Urothelium cell line (cell line): ENCODE measurements around the gene RBM42.
A peak's percentile ranks its signal among the peaks of the same experiment; 100 is the strongest.
"Not testable (repeated sequence)": the region's sequence is repeated elsewhere in the genome, so short reads cannot be mapped to it uniquely, and the experiment has no call there.

Experiments used
- DNase-seq: peaks from one replicate; pipeline ENCODE4 v3.0.0; 2011; ENCODE audit warnings: low spot score, mixed read lengths
- FAIRE-seq: peaks from 2 replicates; lab custom pipeline; 2011; peaks lifted over from hg19 to GRCh38; lab: Jason Lieb, UNC

RBM42 gene, protein sequence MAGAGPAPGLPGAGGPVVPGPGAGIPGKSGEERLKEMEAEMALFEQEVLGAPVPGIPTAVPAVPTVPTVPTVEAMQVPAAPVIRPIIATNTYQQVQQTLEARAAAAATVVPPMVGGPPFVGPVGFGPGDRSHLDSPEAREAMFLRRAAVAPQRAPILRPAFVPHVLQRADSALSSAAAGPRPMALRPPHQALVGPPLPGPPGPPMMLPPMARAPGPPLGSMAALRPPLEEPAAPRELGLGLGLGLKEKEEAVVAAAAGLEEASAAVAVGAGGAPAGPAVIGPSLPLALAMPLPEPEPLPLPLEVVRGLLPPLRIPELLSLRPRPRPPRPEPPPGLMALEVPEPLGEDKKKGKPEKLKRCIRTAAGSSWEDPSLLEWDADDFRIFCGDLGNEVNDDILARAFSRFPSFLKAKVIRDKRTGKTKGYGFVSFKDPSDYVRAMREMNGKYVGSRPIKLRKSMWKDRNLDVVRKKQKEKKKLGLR

DNA sequence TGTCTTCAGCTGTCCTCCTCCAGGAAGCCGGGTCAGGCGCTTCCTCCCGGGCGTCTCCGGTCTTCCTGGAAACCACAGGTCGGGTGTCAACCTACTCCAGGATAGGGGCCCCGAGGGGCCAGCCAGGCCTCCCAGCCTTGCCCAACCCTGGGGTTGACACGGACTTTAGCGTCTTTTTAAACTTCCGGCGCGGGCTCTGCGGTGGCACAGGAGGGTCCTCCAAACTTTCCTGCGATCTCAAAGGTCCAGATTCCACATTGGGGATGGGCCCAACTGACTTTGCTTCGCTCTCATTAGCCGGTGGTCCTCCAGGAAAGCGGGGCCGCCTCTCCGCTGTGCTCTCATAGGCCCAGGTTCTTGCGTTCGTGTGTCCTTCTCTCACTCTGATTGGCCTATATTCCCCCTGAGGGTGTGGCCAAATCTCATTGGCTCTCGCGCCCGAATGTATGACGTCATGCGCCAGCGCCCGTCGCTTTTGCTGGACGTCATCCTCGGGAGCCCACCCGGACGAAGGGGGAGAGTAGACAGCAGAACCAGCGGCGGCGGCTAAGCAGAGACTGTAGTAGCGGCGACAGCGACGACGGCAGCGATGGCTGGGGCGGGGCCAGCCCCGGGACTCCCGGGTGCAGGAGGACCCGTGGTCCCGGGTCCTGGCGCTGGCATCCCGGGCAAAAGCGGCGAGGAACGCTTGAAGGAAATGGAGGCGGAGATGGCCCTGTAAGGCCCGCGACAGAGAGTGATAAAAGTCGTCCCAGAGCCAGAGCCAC is at the start of gene RBM42:
RBM42 (plus strand) TSS at position 472 of the 767 bp plus-strand sequence; CDS start at position 590, 118 bp downstream.
- DNase-seq (peak; percentile 99), FAIRE-seq (peak; percentile 96)

DNA sequence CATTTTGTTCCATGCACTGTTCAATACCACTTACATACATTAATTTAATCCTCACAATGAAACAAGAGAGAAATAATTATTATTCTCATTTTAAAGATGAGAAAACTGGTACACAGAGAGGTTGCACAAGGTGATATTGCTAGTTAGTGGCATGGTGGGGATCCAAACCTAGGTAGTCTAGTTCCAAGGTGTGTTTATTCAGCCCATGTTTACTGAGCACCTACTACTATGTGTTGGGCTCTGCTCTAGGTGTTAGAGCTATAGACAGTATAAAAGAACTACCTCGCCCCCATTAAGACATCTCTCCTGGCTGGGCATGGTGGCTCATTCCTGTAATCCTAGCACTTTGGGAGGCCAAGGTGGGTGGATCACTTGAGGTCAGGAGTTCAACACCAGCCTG is 46.1 kb upstream of the RBM42 start:
- DNase-seq (no peak), FAIRE-seq (no peak)

DNA sequence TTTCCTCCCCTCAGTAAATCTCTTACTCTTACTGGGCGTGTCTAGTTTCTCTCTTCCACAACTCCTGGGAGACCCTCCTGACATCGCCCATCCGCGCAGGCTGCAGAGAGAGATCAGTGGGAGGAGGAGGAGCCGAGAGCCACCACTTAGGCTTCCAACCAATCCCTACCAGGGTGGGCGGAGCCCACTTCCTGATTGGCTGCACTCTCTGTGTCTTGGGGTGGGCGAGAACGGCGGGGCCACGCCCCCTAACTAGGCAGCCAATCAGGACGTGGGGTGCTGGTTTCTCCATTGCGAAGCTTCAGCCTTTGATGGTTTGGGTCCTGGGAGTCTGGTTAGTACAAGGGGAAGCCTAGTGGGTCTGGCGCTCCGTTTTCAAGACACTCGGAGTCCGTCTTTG is 43.0 kb upstream of the RBM42 start, which contains the start of gene PMIS2:
PMIS2 (plus strand) TSS at position 326 of the 400 bp plus-strand sequence. CDS start 87 bp downstream, outside the sequence.
- no peak for DNase-seq
- FAIRE-seq, result no peak

DNA sequence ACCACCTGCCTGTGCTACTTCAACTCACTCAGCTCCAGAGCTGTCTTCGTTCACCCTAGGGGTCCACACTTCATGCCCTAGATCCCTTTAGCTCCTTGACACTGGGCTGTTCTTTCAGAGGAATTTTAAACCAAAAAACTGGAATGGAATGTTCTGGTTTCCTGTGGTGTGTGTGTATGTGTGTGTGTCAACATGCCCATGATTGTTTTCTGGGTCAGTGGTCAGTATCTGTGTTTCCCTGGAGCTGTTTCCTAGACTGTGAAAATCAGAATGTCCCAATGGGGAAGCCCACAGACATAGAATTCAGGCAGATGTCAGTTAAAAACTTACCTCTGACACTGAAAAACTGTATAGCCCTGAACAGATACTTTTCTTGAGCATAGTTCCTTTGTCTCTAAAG is 41.5 kb upstream of the RBM42 start:
- FAIRE-seq, result no peak
- DNase-seq, result no peak

DNA sequence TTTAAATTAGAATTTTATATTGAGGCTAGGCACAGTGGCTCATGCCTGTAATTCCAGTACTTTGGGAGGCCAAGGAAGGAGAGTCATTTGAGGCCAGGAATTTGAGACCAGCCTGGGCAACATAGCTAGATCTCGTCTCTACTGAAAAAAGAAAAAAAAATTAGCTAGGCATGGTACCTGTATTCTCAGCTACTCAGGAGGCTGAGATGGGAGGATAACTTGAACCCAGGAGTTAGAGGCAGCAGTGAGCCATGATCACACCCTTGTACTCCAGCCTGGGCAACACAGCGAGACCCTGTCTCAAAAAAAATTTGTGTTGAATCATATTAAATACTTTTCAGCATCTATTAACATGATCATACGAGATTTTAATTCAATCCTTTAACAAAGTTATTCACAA is 38.0 kb upstream of the RBM42 start:
- FAIRE-seq, result no peak

DNA sequence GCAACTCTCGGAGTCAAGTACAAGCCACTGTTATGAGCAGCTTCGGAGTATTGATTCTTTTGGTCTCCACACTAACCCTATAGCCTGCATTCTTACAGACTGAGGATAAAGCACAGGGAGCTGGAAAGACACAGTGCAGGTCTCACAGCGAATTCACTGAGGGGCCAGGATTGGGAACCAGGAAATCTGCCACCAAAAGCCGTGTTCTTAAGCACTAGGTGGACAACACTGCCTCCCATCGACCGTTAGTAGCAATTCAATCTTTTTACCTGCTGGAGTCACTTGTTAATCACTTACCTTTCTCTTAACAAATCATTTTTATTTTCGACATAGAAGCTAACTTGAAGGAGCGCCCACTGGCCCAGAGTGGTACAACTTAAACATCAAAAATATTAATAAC is 36.6 kb upstream of the RBM42 start:
- DNase-seq (no peak), FAIRE-seq (no peak)

More for the DNA sequence above, 38.0 kb upstream of the RBM42 start:
- no peak for DNase-seq

DNA sequence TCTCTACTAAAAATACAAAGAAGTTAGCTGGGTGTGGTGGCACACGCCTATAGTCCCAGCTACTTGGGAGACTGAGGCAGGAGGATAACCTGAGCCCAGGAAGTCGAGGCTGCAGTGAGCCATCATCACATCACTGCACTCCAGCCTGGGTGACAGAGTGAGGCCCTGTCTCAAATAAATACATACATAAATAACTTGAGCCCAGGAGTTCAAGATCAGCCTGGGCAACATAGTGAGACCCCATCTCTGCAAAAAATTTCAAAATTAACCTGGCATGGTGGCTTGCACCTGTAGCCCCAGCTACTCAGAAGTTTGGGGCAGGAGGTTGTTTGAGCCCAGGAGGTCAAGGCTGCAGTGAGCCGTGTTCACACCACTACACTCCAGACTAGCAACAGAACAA is 33.8 kb upstream of the RBM42 start:
- not testable (repeated sequence) for DNase-seq

DNA sequence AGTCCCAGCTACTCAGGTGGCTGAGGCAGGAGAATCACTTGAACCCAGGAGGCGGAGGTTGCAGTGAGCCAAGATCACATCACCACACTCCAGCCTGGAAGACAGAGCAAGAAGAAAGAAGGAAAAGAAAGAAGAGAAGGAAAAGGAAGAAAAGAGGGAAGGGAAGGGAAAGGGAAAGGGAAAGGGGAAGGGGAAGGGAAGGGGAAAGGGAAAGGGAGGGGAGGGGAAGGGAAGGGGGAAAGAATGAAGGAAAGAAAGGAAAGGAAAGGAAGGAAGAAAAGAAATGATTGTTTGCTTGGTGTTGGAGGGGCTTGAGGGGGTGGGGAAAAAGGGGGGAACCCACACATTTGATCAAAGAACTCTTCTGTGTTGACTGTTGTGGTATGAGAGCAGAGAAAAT is 32.9 kb upstream of the RBM42 start:
- FAIRE-seq (no peak), DNase-seq (no peak)

More for the DNA sequence above, 33.8 kb upstream of the RBM42 start:
- not testable (repeated sequence) for FAIRE-seq

DNA sequence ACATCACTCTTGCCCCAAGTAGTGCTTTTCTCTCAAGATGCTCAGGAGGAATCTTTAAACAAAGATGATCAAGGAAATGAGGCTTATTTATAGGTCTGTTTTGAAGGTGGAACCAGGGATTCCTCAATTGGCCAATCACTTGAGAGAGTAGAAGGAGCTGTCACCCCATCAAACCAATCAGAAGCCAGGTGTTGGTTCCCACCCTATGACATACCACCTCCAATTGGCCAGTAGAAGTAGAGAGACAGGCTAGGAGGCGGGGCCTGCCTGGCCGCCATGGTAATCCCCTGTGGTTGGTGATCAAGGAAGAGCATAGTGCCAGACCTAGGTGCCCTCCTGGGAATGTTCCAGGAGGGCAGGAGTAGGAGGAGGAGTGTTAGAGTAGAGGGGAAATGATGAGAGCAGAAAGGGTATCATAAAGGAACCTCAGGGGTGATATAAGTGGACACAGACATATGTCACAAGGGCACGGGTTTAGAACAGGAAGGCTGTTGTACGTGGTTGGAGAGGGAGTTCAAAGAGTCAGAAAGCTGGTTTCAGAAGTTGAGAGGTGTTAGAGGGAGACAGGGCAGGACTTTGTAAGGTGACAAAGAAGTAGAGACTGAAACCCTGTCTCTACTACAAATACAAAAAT is 32.4 kb upstream of the RBM42 start:
- FAIRE-seq, result no peak

DNA sequence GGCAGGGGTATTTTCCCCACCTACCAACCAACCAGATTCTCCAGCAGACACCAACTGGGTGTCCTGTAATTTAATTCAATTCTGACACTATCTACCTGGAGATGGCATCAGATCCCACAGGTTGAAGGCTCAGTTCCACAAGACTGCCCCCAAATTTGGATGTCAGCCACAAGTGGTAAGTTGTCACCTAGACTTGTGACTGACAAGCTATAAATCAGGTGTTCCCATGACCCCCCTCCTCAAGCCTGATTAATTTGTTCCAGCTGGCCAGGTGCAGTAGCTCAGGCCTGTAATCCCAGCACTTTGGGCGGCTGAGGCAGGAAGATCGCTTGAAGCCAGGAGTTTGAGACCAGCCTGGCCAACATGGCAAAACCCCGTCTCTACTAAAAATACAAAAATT is 26.9 kb upstream of the RBM42 start:
- no peak for FAIRE-seq
- no peak for DNase-seq

More for the DNA sequence above, 32.4 kb upstream of the RBM42 start:
- DNase-seq, result no peak

DNA sequence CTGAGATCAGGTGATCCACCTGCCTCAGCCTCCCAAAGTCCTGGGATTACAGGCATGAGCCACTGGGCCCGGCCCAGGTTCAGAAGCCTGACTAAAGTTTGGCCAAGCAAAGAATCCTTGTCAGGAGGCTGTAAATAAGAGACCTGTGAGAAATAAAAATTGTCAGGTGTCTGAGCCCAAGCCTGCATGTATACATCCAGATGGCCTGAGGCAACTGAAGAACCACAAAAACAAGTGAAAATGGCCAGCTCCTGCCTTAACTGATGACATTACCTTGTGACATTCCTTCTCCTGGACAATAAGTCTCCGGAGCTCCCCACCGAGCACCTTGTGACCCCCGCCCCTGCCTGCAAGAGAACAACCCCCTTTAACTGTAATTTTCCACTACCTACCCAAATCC is 24.4 kb upstream of the RBM42 start:
- DNase-seq, FAIRE-seq: not testable (repeated sequence)

DNA sequence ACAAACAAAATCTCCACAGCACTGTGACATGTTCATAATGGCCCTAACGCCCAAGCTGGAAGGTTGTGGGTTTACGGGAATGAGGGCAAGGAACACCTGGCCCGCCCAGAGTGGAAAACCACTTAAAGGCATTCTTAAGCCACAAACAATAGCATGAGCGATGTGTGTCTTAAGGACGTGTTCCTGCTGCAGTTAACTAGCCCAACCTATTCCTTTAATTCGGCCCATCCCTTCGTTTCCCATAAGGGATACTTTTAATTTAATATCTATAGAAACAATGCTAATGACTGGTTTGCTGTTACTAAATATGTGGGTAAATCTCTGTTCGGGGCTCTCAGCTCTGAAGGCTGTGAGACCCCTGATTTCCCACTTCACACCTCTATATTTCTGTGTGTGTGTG is 21.7 kb upstream of the RBM42 start:
- not testable (repeated sequence) for FAIRE-seq, DNase-seq

DNA sequence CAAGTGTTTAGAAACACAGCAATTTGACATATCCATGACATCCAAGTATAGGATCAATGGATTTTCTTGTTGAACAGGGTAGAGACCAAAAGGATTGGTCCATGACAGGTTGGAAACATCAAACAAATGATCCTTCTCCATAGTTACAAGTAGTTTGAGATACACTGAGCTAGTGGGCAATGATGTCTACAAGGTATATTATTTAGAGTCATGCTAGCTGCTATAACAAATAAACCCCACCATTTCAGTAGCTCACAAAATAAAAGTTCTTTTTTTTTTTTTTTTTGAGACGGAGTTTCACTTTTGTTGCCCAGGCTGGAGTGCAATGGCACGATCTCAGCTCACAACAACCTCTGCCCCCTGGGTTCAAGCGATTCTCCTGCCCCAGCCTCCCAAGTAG is 21.2 kb upstream of the RBM42 start:
- no peak for FAIRE-seq
- DNase-seq, result no peak

DNA sequence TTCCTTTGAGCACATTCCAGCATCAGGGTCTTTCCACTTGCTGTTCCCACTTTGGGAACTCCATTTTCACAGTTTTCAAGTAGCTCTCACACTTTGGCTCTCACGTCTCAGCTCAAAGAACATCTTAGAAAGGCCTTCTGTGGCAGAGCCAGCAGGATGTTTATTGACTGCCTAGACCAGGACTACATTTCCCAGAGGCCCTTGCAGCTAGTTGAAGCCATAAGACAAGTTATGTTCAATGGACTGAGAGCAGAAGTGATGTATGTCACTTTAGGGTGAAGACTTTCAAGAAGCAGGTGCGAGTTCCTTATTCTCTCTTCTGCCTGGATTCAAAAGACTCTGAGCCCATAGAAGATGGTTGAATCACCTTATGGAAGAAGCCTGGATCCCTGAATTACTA is 20.6 kb upstream of the RBM42 start:
- DNase-seq (no peak), FAIRE-seq (no peak)

DNA sequence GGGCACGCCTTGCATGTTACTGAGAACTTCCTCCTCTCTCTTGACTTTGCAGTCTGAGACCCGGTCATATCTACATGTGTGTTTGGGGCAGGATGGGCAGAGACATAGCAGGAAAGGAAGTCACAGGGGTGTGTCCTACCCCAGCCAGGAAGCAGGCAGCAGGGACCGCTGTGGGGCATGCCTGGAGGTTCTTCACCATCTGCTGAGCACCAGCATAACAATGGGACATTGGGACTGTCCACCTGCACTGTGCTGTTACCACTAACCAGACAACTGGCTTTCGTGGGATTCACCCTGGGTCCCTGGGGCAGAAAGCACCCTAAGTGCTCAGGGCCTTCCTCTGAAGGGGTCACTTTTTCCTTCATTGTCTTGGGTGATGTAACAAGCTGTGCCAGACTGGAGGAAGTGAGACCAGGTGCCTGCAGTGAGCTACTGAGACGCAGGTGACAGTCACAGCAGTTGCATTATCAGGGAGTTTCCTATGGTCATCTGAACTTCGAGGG is 18.9 kb upstream of the RBM42 start:
- DNase-seq (no peak), FAIRE-seq (no peak)

DNA sequence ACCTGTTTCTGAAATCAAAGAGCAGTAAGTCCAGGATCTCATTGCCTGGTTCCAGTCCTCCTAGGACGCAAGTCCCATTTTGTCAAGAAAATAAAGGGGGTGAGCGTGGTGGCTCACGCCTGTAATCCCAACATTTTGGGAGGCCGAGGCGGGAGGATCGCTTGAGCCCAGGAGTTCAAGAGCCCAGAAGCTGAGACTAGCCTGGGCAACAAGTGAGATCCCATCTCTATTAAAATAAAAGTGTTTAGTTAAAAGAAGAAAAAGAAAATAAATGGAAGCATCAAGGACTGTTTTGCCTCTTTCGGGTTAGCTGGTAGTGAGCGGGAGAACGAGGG is 16.6 kb upstream of the RBM42 start:
- DNase-seq (no peak), FAIRE-seq (no peak)

DNA sequence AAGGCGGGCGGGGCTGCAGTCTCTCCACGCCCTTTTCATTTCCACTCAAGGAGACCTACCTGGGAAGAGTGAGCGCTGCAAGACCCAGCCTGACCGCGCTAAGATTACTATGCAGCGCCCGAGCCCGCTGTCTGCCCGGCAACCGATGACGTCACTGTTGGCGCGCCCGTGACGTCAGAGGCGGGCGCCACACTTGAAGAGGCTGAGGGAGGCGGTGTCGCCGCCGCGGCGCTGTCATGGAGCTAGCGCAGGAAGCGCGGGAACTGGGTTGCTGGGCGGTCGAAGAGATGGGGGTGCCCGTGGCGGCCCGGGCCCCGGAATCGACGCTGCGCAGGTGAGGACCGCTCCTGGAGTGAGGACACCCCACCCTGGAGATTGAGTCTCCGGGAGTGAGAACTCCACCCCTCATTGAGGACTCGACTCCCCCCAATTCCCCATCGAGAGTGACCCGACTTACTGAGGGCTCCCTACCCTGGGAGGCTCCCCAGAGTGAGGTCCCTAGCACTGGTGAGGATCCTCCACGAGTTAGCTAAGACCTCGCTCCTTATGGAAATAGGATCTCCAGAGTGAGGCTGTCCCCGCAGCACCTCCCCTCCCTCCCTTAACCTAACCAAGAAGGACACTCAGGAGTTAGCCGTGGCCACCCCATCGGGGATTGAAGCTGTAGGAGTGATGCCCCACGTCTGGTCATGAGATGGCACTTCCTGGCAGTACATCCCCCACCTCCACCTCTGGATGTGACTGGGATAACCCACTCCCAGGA is 16.1 kb upstream of the RBM42 start, which contains the start of gene HAUS5:
HAUS5 (plus strand) TSS at position 177 of the 763 bp plus-strand sequence; CDS start at position 237, 60 bp downstream.
- DNase-seq (peak; percentile 97), FAIRE-seq (peak; percentile 96)

DNA sequence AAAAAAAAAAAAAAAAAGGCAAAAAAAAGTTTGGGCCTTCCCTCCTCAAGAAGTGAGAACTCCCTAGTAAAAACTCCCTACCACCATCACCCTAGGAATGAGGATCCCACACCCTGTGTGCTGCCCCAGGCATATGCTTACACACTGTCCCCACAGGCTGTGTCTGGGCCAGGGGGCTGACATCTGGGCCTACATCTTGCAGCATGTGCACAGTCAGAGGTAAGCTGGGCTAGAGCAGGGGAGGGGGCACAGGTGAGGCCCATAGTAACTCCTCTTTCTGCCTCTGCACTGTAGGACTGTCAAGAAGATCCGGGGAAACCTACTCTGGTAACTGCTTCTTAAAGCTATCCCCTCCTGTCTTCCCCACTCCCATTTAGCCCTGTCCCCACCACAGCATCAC is 15.3 kb upstream of the RBM42 start:
- no peak for DNase-seq
- no peak for FAIRE-seq

DNA sequence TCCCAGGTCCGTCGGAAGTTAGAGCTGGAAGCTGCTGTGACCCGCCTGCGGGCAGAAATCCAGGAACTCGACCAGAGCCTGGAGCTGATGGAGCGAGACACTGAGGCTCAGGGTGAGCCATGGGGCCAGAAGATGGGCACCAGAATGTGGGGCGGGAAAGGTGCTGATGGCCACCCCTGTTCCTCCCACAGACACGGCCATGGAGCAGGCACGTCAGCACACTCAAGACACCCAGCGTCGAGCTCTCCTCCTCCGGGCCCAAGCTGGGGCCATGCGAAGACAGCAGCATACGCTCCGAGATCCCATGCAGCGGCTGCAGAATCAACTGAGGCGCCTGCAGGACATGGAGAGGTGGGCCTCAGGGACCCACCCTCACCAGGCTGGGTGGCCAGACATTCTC is 13.8 kb upstream of the RBM42 start:
- FAIRE-seq, result no peak
- no peak for DNase-seq

DNA sequence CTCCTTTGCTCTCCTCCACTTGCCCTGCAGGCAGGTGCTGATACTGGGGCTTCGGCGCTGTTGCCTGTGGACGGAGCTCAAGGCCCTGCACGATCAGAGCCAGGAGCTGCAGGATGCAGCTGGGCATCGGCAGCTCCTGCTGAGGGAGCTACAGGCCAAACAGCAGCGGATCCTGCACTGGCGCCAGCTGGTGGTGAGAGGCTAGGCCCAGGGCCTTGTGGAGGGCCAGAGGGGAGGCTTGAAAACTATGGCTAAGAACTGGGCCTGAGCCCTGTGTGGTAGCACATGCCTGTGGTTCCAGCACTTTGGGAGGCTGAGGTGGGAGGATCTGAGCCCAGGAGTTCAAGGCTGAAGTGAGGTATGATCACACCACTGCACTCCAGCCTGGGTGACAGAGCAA is 10.0 kb upstream of the RBM42 start:
- no peak for FAIRE-seq
- DNase-seq, result no peak
